Glomerular visceral epithelial cell (primary cell): ENCODE measurements around the gene ARMC2.
"Not testable (repeated sequence)": the region's sequence is repeated elsewhere in the genome, so short reads cannot be mapped to it uniquely, and the experiment has no call there.

Experiments used
- DNase-seq: peaks from one replicate; pipeline ENCODE4 v3.0.0-alpha.2; 2016; ENCODE audit errors: extremely low spot score

Gene ARMC2

DNA sequence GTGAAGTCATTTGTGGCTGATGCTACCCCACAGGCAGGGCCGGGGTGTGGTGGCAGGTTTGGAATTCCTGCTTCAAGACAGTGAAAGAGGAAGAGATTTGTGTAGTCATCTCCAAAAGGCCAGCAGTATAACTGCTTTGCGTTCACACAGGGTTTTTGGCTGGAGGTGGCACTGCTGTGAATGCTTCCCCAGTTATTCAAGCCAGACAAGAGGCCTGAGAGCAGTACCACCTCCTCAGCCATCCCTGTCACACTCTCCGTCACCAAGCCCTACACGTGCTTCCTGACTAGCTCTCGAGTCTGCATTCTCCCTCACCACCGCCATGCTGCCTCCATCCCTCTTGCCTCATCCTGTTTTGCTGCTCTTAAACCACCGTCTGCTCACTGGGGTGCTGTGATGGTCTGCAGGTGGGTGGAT is 23.9 kb downstream of the ARMC2 start:
- no peak for DNase-seq

DNA sequence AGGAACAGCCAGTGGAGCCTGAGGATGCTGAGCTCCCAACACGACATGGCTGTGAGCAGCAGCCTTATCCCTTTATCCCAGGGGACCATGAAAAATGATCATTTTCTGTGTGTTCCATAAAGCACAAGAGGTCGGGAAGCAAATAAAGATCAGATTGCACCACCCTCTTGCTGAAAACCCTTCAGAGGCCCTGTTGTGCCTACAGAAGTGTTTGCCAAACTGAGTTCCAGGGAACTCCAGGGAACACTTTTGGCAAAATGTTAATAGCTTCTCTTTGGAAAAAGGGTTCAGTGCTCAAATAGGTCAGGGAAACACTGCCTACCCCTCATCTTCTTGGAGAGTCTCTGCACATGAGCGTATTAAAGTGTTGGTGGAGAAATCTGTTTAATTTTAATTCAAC is 24.4 kb downstream of the ARMC2 start:
- no peak for DNase-seq

DNA sequence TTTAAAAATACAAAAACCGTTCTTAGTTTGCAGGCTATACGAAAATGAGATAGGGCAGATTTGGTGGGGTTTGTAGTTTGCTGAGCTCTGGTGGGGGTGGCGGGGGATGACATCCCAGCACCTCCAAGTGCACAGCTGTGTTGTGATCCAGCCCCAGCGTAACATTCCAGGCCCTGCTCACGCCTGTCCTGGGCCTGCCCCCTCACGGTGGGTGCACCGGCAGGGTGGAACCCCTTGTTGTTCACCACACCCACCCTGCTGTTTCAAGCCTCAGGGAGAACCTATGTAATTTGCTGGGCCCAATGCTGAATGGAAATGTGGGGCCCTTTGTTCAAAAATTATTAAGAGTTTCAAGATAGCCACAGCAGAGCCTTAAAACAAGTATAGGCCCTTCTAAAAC is 25.0 kb downstream of the ARMC2 start:
- DNase-seq: no peak

DNA sequence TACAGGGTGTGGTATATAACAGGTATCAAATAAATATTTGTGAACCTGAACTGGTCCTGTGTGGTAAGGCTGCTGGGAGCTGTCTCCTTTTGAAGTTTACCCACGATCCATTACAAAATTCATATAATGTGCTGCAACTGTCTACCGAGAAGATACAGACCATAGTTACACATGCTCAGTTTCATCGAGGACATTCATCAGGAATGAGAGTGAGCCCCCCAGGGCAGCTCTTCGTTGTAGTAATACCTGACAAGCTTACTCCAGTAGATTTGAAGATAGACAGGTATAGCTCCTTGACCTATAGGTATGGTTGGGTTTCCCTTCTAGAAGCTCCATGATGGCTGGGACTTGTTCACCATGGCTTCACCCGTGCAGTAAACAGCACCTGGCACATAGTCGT is 25.7 kb downstream of the ARMC2 start:
- no peak for DNase-seq

DNA sequence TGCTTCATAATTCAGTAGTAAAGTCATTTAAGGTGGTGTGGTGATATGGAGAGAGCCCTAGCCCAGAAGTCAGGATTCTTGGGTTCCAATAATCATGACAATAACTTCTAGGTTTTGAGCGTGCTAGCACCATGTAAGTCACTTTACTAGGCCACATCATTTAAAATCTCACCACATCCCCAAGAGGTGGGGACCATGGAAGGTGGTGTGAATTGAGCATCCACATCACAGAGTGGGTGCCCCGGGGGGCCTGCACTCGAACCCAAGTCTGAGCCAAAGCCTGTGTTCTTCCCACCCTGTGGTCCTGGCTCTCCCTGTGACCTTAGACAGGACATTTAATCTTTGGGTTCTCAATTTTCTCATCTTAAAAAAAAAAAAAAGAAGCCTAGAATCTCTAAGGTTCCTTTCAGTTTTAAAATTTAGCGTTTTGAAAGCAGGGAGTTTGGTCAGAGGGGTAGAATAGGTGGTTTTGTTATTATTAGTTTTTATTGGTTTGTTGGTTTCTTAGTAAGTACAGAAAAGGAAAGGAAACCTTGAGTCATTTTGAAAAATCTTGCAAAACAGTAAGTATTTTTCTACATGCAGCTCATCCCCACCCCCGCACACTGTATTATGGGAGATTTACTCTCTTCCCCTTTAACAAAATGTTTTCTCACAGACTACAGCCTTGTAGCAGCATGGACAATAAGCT is 26.4 kb downstream of the ARMC2 start:
- no peak for DNase-seq

DNA sequence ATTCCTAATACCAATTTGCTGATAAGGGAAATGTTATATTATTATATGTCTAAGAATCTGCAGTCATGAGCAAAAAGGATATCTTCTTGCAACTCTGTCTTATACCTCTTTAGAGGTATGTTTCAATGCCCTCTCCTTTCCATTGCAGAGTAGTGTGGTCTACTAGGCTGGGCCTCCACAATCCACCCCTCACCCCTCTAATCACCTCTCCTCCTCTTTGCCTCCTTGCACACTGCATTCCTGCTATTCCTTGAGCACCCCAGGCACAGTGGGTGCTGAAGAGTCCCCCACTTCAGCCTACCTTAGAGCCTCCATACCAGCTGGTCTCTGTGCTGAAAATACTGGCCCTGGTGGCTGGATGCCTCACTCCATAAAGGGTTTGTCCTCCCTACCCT is 26.9 kb downstream of the ARMC2 start:
- DNase-seq: no peak

DNA sequence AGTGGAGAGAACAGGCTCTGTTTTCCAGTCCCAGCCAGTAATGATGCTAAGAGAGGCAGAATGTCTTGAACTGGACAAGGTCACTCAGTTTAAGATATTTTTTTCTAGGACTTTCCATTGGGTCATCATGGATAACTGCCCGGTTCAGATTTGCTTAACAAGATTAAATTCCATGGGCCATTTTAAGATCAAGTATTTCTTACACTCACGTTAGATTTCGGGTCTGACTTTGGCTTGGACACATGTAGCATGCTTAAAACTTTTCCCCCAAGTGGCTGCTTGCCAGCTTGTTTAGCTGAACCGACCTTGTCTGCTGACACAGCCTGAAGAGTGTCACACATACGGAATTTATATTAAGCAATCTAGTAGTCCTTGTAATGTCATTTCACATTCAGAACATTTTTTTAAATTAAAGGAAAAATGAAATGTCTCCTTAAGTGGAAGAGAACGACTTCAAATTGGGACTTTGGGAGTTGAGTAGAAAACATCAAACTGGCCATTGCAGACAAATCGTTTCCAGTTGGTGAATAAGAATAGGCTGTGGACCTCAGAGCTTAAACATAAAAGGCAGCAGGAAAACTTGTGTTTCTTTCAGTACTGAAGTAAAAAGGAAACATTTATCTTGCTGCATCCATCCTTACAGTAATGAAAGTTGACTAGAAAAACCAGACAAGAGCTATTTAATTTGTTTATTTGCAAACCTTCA is 29.0 kb downstream of the ARMC2 start:
- no peak for DNase-seq

DNA sequence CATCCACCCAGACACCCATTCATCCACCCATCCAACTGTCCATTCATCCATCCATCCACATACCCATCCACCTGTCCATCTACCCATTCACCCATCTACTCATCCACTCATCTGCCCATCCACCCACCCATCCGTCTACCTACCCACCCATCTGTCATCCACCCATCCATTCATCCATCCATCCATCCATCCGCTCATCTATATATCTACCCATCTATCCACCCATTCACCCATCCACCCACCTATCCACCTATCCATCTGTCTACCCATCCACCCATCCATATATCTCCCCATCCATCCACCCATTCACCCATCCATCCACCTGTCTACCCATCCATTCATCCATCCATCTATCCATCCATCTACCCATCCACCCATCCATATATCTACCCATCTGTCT is 30.7 kb downstream of the ARMC2 start:
- DNase-seq: no peak

DNA sequence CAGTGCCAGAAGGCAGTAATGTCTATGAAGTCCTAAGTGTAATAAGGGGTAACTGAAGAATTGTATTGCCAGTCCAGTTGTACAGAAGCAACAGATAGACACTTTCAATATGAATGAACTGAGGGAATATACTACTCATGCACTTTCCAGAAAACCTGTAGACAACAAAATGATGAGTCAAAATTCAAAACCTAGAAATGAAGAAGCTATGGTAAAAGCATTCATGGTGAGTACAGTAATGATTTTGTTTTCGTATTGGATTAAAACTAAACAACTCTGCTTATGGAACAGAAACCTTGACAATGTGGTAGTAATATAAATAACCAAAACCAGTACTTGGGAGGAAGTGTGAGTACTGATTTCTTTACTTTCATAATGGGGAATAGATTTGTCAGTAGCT is 35.0 kb downstream of the ARMC2 start:
- DNase-seq: no peak

DNA sequence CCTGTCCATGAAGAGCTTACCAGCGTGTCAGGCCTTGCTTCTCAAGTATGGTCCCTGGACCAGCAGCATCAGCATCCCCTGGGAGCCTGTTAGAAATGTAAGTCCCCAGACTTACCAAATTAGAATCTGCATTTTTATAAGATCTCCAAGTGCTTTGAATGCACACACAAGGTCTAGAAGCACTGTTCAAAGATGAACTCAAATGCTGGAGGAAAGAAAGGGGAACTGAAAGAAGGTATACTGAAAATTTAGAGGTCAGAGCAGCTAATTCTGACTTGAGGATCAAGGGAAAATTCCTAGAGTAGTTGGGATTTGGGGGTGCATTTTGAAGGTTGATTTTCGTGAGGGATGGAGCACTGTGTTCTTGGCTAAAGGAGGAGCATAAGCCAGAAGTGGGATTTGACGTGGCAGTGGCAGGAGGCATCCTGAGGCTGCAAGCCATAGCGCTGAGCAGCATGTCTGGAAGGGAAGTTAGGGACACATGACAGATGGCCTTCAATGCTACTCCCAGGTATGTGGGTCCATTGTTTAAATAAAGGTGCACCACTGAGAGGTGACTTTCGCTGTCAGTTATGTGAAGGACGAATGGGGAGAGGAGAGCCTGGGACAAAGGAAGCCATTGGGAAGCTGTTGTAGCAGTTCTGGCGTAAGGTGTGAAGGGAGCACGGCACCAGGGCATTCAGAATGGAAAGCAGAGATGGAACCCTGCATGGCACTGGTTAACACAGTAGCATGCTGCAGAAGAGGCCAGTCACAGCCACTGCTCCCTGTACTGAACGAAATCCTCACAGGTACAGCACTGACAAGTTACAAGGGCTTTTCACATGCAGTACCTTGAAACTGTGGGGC is 36.2 kb downstream of the ARMC2 start:
- DNase-seq: no peak

DNA sequence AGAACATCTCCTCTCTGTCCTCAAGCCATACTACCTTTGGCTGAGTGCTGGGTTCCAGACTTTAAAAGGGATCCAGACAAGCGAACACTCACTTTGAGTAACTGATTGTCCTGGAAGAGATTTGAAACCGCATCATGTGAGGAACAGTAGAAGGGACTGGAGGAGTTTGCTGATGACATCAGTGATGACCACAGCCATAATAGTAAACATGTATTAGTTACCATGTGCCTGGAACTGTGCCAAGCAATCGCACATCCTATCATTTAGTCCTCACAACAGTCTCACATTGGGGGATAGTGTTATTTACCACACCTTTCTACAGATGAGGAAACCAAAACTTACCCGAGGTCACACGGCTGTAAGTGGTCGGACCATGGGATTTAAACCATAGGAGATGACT is 39.8 kb downstream of the ARMC2 start:
- DNase-seq: no peak

DNA sequence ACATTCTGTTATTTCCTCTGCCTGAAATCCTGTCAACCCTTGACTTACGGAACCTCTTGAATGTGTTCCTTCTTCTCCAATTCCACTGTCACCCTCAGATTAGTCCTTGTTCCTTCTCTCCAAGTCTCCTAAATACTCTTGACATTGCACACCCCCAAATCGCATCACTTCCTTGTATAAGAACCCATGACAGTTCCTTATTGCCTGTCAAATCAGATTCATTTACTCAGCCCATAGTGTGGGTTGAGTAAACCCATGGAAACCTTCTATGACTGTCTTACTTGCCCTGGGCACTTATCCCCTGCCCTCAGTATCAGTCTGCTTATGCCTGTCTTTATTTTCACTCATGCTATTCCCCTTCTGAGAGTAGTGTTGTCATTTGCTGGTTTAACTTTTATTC is 40.5 kb downstream of the ARMC2 start:
- no peak for DNase-seq

DNA sequence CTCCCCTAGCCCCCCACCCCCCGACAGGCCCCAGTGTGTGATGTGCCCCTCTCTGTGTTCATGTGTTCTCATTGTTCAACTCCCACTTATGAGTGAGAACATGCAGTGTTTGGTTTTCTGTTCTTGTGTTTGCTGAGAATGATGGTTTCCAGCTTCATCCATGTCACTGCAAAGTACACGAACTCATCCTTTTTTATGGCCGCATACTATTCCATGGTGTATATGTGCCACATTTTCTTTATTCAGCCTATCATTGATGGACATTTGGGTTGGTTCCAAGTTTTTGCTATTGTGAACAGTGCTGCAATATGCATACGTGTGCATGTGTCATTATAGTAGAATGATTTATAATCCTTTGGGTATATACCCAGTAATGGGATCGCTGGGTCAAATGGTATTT is 42.7 kb downstream of the ARMC2 start:
- DNase-seq: not testable (repeated sequence)

DNA sequence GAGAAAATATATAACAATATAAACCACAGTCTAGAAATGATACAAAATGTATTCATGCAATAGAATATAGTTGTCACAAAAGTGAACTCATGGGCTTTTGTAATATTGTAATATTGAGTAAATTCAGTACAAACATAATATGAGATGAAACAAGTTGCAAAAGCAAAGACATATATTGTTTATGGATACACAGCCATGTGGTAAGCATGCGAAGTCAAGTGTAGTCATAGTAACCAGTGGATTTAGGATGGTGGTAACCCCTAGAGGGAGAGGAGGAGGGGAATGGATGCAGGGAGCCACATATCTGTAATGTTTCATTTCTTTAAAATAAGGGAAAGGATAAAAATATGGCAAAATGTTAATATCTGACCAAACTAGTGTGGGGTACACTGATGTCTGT is 47.3 kb downstream of the ARMC2 start:
- no peak for DNase-seq

DNA sequence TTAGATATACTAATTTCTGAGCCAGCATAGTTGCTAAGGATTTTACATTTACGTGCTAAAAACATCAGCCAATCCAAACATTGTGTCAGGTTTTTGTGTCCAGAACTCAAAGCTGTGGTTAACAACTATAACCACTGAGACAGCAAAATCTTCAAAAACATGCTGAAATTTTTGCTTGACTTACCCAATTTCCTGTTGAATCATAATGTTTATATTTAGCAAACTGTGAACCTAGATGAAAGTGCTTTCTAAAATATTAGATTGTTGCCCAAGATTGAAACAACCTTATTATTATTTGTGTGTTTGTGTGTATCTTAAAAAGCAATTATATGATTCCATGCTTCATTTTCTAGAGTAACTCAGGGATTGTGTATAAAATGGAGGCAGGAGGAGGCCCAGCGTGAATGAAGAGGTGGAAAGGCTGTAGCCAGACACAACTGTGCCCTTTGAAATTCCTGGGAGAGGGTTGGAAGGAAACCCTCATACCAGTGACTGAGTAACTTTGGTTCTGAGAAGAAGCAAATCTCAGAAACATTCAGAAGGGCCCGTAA is 48.0 kb downstream of the ARMC2 start:
- peak; percentile 50 for DNase-seq

DNA sequence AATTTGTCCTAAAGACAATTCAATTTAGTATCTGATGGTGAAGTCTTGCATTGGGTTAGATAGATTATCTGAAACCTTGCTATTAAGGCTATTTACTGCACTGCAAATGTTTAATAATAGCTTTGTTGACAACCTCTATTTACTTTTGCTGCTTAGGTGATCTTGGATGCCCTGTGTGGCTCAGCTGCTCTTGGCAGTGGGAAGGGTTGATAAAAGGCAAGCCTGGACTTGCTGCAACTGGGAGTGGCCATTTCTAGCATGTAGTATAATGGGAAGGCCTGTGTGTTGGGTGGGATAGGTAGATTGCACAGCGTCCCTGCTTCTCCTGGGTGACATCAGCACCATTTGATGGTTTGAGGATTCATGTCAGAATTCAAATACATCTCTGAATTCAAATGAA is 49.1 kb downstream of the ARMC2 start:
- peak; percentile 40 for DNase-seq

DNA sequence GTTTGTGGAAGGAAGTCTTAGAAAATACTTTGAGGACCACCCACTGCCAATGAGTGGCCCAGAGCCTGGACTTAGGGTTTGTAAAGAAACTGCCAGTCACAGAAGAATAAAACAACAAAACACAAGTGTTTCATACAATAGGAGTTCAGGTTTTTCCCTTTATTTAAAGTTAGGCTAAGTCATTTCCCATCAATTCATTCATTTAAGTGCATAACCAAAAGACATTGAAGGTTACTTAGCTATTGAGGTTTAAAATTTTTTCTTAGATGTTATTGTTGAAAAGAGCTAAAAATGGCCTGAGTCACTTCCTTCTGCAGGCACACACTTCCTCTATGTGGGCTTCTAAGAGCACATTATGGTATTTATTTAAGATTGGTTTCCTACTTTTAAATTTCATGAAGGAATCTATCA is 54.2 kb downstream of the ARMC2 start:
- no peak for DNase-seq

DNA sequence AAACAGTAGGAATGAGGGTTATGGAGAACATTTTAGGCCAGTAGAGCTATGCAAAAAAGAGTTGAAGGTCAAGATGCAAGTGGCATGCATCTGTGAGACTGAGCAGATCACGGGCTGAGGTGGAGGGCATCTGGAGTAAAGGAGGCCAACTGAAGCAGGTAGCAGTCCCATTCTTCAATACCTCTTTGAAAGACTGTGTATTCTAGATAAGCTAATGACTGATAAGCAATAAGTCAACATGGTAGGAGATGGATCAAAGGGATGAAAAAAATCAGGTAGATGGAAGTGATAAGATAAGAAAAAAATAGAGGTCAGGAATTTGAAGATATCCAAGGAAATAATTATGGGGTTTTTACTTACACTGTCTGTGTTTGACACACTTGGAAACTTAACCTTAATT is 55.6 kb downstream of the ARMC2 start:
- DNase-seq: no peak

DNA sequence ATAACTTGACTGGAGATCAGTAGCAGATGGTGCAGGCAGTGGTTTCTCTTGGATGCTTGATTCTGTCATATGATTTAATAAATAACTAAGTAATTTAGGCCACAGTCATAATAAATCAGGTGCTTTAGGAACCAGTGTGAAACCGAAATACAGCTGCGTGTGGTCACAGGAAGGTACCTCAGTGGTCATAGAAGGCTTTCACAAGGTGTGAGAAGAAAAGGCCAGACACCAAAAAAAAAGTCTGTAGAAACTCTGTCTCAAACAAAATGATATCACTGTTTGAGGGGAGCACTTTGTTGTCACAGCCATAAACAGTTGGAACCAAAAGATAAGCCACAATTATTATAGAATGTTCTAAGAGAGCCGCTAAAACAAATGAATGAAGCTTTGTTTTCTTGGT is 56.5 kb downstream of the ARMC2 start:
- DNase-seq: no peak

DNA sequence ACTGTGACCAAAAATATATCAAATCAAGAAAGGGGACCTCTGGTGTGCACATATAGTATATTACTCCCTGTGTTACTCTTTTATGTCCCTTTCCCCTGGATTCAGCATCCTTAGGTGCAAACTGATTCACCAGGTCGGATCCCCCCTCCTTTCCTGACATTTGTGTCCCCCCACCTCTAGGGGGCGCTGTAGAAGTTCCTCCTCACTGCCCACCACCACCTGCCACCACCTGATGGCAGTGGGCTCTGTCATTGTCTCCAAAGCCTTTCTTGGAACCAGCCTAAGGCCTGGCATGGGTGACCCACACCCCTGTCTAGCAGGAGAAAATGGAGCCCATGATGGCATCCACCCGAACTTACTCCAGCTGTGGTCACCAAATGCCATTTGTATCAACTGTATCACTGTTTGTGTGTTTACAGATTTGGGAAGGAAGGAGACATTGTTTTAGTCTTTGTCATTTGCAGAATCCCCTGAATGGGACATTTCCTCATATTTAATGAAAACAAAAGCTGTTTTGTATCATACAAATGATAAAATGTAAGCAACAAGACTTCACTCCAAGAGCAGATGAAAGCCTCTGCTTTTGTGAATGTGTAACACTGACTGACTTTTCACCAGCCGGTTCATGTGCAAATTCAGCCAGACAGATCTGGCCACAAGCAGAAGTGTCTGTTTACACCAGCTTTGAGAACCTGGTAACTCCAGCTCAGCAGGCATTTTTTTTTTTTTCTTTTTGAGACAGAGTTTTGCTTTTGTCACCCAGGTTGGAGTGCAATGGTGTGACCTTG is 66.2 kb downstream of the ARMC2 start:
- DNase-seq: peak; percentile 24

DNA sequence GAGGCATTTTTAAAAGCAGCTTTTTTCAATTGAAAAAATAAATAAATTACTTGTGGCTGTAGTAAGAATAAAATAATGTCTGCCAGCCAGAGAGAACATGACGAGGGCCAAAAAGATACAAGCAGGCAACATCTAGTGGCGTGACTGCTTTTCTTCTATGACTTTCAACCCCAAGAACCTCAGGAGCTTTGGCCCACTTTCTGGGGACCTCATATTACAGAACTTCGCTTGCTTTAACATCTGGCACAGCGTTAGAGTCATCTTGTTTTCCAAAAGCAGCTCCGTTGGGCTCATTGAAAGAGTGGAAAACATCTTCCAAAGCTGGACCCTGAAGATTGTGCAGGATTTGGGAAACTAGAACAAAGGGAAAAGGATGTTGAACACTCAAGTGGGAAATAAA is 67.0 kb downstream of the ARMC2 start:
- DNase-seq: no peak
